Activated CD8-positive, alpha-beta T cell treated with anti-CD3 and anti-CD28 coated beads for 36 hours (primary cell): ENCODE results near the gene SELP. TPM values are rescaled to one million over a fixed set of nuclear protein-coding genes. Genes with fewer than 3 reads are reported as not detected.

ENCODE experiments used
- ATAC-seq: fragments of 200-7000 bp; cut with Tn5 transposase; one replicate; pipeline ENCODE4 v1.10.0; 2021; ENCODE audit warnings: mild to moderate bottlenecking, moderate library complexity
- CTCF ChIA-PET: fragments of 350-600 bp; sonication (Branson Sonifier 250); formaldehyde crosslinking; loops from one replicate; lab custom pipeline; 2021; ENCODE audit warnings: antibody characterized with exemption; lab: Charles Lee
- POLR2A ChIA-PET: fragments of 350-600 bp; sonication (Branson Sonifier 250); formaldehyde crosslinking; loops from one replicate; lab custom pipeline; 2021; ENCODE audit warnings: antibody characterized with exemption; lab: Charles Lee
- DNase-seq: peaks from one replicate; pipeline ENCODE4 v3.0.0-alpha.2; 2020
- H3K27ac Mint-ChIP-seq: one replicate; pipeline ENCODE4 v1.8.0; 2021; ENCODE audit warnings: mild to moderate bottlenecking, mixed read lengths
- H3K27me3 Mint-ChIP-seq: one replicate; pipeline ENCODE4 v1.8.0; 2021; ENCODE audit warnings: mixed read lengths
- H3K36me3 Mint-ChIP-seq: one replicate; pipeline ENCODE4 v1.8.0; 2021; ENCODE audit warnings: low read depth, mixed read lengths
- H3K4me1 Mint-ChIP-seq: one replicate; pipeline ENCODE4 v1.8.0; 2021; ENCODE audit warnings: low read depth, mixed read lengths
- H3K4me3 Mint-ChIP-seq: one replicate; pipeline ENCODE4 v1.8.0; 2021; ENCODE audit warnings: mild to moderate bottlenecking, moderate library complexity, mixed read lengths
- H3K9me3 Mint-ChIP-seq: one replicate; pipeline ENCODE4 v1.8.0; 2021; ENCODE audit warnings: mixed read lengths
- CTCF ChIP-seq: fragments of 200-600 bp; IDR thresholded peaks from one replicate; pipeline ENCODE4 v1.8.0; 2022; ENCODE audit warnings: antibody characterized with exemption, mild to moderate bottlenecking
- intact Hi-C: fragments of 100-400 bp; cut with micrococcal nuclease; formaldehyde crosslinking; loops from one replicate; pipeline ENCODE4 v1.10.0; 2022
- total RNA-seq, 2 experiments: library from RNA; stranded (reverse); gene quantifications; one replicate each; pipeline ENCODE4 v1.2.3, GENCODE V29; 2021

The SELP gene
- total RNA-seq, 2 experiments from 2014 or later, result 0.50 to 0.81 TPM

- Mint-ChIP-seq H3K4me1 (peaks cover 50% of the 10 kb centered on the region), H3K27ac (peak overlapping the region; percentile 84), H3K27me3 (no peaks in the 10 kb centered on the region), H3K9me3 (peaks cover 2% of the 10 kb centered on the region), H3K36me3 (peaks cover 12% of the 10 kb centered on the region), H3K4me3 (no peak overlapping the region)
- ATAC-seq (peak; percentile 83), DNase-seq (peak; percentile 25)
- TF ChIP-seq CTCF, result no peak
- POLR2A ChIA-PET, result interaction anchor here (0.6 to 1.8 kb wide), 3 partner anchors 22 to 186 kb away, joined by 3 to 5 read pairs (median 4); no protein-coding TSS in a partner anchor
- intact Hi-C loops, result no loop called here
- CTCF ChIA-PET, result interaction anchor here (1.8 to 1.9 kb wide), 2 partner anchors 22 to 89 kb away, joined by 6 to 8 read pairs; no protein-coding TSS in a partner anchor
Observed at GRCh38 chr1:169623132-169623926, 6.6 kb downstream of the SELP start.

GRCh38 chr1:169620565-169620964 lies 9.4 kb downstream of the SELP start:
- Mint-ChIP-seq H3K4me3 (no peak overlapping the region), H3K9me3 (no peaks in the 10 kb centered on the region), H3K36me3 (peaks cover 5% of the 10 kb centered on the region), H3K4me1 (peaks cover 37% of the 10 kb centered on the region), H3K27ac (no peak overlapping the region), H3K27me3 (no peaks in the 10 kb centered on the region)
- intact Hi-C loops, result no loop called here
- DNase-seq (no peak), ATAC-seq (no peak)
- no peak for TF ChIP-seq CTCF
- CTCF ChIA-PET, result no interaction called here
- POLR2A ChIA-PET, result no interaction called here

- no peak overlapping the region for H3K27ac Mint-ChIP-seq
Observed at GRCh38 chr1:169618367-169618766, 11.6 kb downstream of the SELP start.

GRCh38 chr1:169615803-169616202 lies 14.1 kb downstream of the SELP start:
- ATAC-seq (no peak), DNase-seq (no peak)
- Mint-ChIP-seq H3K27me3 (no peaks in the 10 kb centered on the region), H3K9me3 (no peaks in the 10 kb centered on the region), H3K4me1 (peaks cover 16% of the 10 kb centered on the region), H3K4me3 (no peak overlapping the region), H3K27ac (no peak overlapping the region), H3K36me3 (no peaks in the 10 kb centered on the region)
- ChIA-PET POLR2A (interaction anchor here (0.8 to 1.4 kb wide), 2 partner anchors 10 to 17 kb away, joined by 3 to 5 read pairs; no protein-coding TSS in a partner anchor), CTCF (interaction anchor here (0.9 to 4.3 kb wide), 9 partner anchors 9 to 97 kb away, joined by 3 to 25 read pairs (median 4); no protein-coding TSS in a partner anchor)
- TF ChIP-seq CTCF, result no peak
- intact Hi-C loops, result no loop called here

More at GRCh38 chr1:169618367-169618766, 11.6 kb downstream of the SELP start:
- intact Hi-C loops, result no loop called here
- ChIA-PET POLR2A (no interaction called here), CTCF (interaction anchor here (4.3 kb wide), 1 partner anchor 16 kb away, joined by 25 read pairs; no protein-coding TSS in a partner anchor)
- no peak for TF ChIP-seq CTCF
- DNase-seq (no peak), ATAC-seq (no peak)
- Mint-ChIP-seq H3K9me3 (no peaks in the 10 kb centered on the region), H3K4me1 (peaks cover 18% of the 10 kb centered on the region), H3K36me3 (no peaks in the 10 kb centered on the region), H3K27me3 (no peaks in the 10 kb centered on the region), H3K4me3 (no peak overlapping the region)

GRCh38 chr1:169610858-169611257 lies 19.1 kb downstream of the SELP start:
- no peak overlapping the region for H3K27ac Mint-ChIP-seq
- no peaks in the 10 kb centered on the region for H3K27me3 Mint-ChIP-seq
- no peak overlapping the region for H3K4me3 Mint-ChIP-seq
- DNase-seq (no peak), ATAC-seq (no peak)
- POLR2A ChIA-PET, result interaction anchor here (0.6 to 1.5 kb wide), 3 partner anchors 9 to 101 kb away, joined by 3 to 4 read pairs (median 3); no protein-coding TSS in a partner anchor
- peaks cover 15% of the 10 kb centered on the region for H3K4me1 Mint-ChIP-seq
- intact Hi-C loops, result no loop called here
- TF ChIP-seq CTCF, result no peak
- CTCF ChIA-PET, result interaction anchor here (0.5 to 1.3 kb wide), 4 partner anchors 9 to 431 kb away, joined by 3 to 12 read pairs (median 4); partner anchors contain the start of gene F5
- no peaks in the 10 kb centered on the region for H3K9me3 Mint-ChIP-seq
- H3K36me3 Mint-ChIP-seq, result no peaks in the 10 kb centered on the region
